Mononuclear cell (primary cell): ENCODE data around the gene ANKRD31. TPM values are rescaled to one million over a fixed set of nuclear protein-coding genes. Genes with fewer than 3 reads are reported as not detected.
"Not testable (repeated sequence)": the region's sequence is repeated elsewhere in the genome, so short reads cannot be mapped to it uniquely, and the experiment has no call there.

Experiments used
- H3K27me3 ChIP-seq: 2 replicates; pipeline ENCODE4 v1.6.0; 2011; ENCODE audit warnings: low read length, control low read depth; ENCODE audit not compliant: insufficient read depth
- H3K4me1 ChIP-seq: 2 replicates; pipeline ENCODE4 v1.5.1; 2011; ENCODE audit warnings: mild to moderate bottlenecking, low read length, control low read depth; ENCODE audit not compliant: insufficient read depth
- H3K4me3 ChIP-seq: 2 replicates; pipeline ENCODE4 v1.5.1; 2011; ENCODE audit warnings: mild to moderate bottlenecking, low read length, moderate library complexity
- H3K9me3 ChIP-seq: 2 replicates; pipeline ENCODE4 v1.5.1; 2011; ENCODE audit warnings: low read depth, mild to moderate bottlenecking, control low read depth, low read length
- total RNA-seq: library from RNA; depleted of rRNA; stranded (reverse); fragments of >200 nt; gene quantifications from one replicate; pipeline ENCODE4 v1.2.3, GENCODE V29; 2012

The ANKRD31 gene
- total RNA-seq, 1 donor = 0.63 TPM

DNA sequence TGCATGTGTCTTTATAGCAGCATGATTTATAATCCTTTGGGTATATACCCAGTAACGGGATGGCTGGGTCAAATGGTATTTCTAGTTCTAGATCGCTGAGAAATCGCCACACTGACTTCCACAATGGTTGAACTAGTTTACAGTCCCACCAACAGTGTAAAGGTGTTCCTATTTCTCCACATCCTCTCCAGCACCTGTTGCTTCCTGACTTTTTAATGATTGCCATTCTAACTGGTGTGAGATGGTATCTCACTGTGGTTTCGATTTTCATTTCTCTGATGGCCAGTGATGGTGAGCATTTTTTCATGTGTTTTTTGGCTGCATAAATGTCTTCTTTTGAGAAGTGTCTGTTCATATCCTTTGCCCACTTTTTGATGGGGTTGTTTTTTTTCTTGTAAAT lies 13.8 kb upstream of the ANKRD31 start:
- not testable (repeated sequence) for H3K9me3 ChIP-seq, H3K4me3 ChIP-seq, H3K4me1 ChIP-seq, H3K27me3 ChIP-seq

DNA sequence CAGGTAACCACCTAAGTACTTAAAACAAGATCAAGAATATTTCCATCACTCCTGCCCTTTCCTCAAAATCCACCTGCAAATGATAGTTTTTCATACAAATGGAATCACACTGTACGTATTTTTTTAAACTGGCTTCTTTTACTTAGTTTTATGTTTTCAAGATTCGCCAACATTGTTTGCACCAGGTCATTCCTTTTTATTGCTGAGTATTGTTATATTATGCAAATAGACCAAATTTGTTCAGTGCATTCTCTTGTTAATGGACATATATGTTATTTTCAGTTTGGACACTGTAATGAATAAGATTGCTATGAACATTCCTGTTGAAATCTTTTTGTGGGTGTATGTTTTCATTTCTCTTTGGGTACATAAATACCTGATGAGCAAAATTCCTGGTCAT lies 8.3 kb upstream of the ANKRD31 start:
- no peak overlapping the region for H3K4me3 ChIP-seq
- no peaks in the 10 kb centered on the region for H3K9me3 ChIP-seq
- no peaks in the 10 kb centered on the region for H3K27me3 ChIP-seq
- no peaks in the 10 kb centered on the region for H3K4me1 ChIP-seq

DNA sequence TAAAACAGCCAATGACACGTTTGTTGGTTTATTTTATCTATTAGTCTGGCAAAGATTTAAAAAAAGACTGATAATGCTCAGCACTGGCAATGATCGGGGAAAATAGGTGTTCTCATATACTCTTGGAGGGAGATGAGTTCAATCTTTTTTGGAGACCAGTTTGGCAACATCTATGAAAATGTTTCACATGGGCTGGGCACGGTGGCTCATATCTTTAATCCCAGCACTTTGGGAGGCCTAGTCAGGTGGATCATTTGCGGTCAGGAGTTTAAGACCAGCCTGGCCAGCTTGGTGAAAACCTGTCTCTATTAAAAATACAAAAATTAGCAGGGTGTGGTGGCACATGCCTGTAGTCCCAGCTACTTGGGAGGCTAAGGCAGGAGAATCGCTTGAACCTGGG lies 6.8 kb upstream of the ANKRD31 start:
- no peaks in the 10 kb centered on the region for H3K27me3 ChIP-seq
- no peak overlapping the region for H3K4me3 ChIP-seq
- H3K4me1 ChIP-seq = no peaks in the 10 kb centered on the region
- no peaks in the 10 kb centered on the region for H3K9me3 ChIP-seq

DNA sequence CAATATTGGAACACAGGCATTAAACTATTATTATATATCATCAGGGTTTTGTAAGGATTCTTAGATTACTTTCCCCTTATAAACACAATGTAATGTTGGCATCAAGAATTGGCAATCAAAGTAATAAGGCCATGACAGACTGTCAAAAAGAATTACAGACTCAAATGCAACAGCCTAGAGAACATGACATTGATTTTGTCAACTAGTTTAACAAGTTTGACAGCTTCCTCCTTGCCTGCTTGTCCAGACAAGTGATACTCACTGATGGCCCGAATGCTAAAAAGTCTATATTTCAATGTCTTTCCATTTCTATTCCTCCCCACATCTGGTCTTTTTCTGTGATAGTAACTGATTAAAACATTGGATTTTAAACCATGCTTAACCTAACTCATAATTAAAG lies 6.4 kb upstream of the ANKRD31 start:
- Histone ChIP-seq H3K4me1 (no peaks in the 10 kb centered on the region), H3K27me3 (no peaks in the 10 kb centered on the region), H3K4me3 (no peak overlapping the region), H3K9me3 (no peaks in the 10 kb centered on the region)

DNA sequence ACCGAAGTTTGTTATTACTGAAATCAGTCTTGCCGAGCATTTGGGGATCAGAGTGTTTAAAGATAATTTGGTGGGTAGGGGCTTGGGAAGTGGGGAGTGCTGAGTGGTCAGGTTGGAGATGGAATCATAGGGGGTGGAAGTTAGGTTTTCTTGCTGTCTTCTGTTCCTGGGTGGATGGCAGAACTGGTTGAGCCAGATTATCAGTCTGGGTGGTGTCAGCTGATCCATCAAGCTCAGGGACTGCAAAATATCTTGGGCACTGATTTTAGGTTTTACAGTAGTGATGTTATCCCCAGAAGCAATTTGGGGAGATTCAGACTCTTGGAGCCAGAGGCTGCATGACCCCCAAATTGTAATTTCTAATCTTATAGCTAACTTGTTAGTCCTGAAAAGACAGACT lies 5.4 kb upstream of the ANKRD31 start:
- Histone ChIP-seq H3K4me1 (peaks cover 2% of the 10 kb centered on the region), H3K9me3 (no peaks in the 10 kb centered on the region), H3K27me3 (no peaks in the 10 kb centered on the region), H3K4me3 (no peak overlapping the region)

DNA sequence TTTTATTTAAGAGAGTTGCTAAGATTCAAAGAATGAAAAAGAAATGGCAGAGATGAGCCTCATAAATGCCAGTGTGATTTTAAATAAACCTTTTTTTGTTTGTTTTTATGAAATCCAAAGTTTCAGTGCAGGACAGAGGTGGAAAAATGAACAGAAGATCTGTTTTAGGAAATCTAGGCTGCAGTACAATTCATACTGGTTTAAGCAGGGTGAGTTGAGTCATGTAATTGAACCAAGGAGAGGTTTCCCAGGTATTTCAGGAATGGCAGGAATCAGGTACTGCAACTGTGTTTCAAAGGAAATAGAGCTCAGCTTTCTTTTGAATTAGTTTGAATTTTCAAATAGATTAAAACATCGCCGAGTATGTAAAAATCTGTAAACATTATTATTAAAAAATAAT lies 3.0 kb upstream of the ANKRD31 start:
- Histone ChIP-seq H3K9me3 (no peaks in the 10 kb centered on the region), H3K27me3 (no peaks in the 10 kb centered on the region), H3K4me1 (peaks cover 11% of the 10 kb centered on the region), H3K4me3 (no peak overlapping the region)

DNA sequence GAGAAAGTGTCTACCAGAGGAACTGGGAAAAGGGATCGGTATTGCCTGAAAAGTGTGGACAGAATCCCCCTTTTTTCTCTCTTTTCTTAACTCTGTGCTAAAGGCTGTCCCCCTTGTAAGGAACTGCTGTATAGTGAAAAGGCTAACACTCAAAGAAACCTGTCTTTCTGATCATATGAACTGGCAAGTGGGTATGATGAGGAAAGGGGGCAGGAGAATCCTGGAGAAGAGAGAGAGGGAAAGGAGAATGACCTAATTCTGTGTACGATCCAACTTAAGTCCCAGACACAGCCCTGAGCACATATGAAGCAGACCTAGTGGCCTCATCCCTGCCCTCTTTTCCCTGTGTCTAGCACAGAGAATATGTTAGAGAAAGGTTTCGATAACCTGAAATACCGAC lies 967 bp downstream of the ANKRD31 start:
- H3K4me1 ChIP-seq = peaks cover 11% of the 10 kb centered on the region
- no peak overlapping the region for H3K4me3 ChIP-seq

DNA sequence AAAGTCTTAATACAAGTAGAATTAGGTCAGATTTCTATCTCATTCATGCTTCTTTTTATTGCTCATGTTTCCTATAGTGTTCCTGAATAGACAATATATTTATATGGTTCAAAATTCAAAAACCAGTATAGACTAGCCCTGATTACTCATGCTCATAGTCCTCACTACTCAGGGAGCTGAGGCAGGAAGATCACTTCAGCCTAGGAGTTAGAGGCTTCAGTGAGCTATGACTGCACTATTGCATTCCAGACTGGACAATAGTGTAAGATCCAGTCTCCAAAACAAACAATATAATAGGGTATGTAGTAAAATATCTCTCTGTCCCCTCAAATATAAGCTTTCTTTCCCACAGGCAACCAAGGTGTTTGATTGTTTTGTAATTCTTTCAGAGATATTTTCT lies 2.4 kb downstream of the ANKRD31 start:
- Histone ChIP-seq H3K4me1 (peaks cover 11% of the 10 kb centered on the region), H3K9me3 (no peaks in the 10 kb centered on the region), H3K4me3 (no peak overlapping the region), H3K27me3 (no peaks in the 10 kb centered on the region)

More for the DNA sequence above, 967 bp downstream of the ANKRD31 start:
- Histone ChIP-seq H3K9me3 (no peaks in the 10 kb centered on the region), H3K27me3 (no peaks in the 10 kb centered on the region)

DNA sequence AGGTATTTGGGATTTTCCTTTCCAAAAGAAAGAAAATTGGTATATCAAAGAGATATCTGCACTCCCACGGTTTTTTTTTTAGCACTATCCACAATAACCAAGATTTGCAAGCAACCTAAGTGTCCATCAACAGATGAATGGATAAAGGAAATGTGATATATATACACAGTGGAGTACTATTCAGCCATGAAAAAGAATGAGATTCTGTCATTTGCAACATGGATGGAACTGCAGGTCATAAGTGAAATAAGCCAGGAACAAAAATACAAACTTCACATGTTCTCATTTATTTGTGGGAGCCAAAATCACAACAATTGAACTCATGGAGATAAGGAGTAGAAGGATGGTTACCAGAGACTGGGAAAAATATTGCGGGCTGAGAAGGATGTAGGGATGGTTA lies 9.8 kb downstream of the ANKRD31 start:
- Histone ChIP-seq H3K4me1 (no peaks in the 10 kb centered on the region), H3K4me3 (no peak overlapping the region), H3K9me3 (no peaks in the 10 kb centered on the region), H3K27me3 (no peaks in the 10 kb centered on the region)

DNA sequence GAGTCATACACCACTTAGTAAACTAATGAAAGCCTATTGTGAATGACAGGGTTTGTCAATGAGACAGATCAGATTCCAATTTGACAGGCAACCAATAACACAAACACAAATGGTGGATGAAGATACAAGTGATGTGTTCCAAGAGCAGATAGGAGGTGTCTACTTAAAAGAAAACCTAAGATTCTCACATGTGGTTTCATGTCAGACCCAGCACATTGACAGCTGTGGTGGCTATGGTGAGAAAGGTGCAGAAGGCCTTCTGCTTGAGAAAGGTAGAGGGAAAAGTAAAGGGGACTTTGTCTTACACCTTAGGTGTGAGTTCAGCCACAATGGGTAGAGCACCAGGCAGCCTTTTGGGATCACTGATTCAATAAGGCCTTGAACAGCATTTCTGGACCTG lies 11.2 kb downstream of the ANKRD31 start:
- Histone ChIP-seq H3K4me3 (no peak overlapping the region), H3K4me1 (no peaks in the 10 kb centered on the region), H3K9me3 (no peaks in the 10 kb centered on the region), H3K27me3 (no peaks in the 10 kb centered on the region)

DNA sequence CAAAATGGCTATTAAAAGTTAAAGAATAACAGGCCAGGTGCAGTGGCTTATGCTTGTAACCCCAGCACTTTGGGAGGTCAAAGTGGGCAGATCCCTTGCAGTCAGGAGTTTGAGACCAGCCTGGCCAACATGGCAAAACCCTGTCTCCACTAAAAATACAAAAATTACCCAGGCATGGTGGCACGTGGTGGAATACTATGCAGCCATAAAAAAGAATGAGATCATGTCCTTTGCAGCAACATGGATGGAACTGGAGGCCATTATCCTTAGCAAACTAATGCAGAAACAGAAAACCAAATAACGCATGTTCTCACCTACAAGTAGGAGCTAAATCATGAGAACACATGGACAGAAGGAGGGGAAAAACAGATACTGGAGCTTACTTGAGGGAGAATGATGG lies 15.9 kb downstream of the ANKRD31 start:
- H3K9me3 ChIP-seq = peaks cover 15% of the 10 kb centered on the region
- not testable (repeated sequence) for H3K4me3 ChIP-seq, H3K4me1 ChIP-seq, H3K27me3 ChIP-seq

DNA sequence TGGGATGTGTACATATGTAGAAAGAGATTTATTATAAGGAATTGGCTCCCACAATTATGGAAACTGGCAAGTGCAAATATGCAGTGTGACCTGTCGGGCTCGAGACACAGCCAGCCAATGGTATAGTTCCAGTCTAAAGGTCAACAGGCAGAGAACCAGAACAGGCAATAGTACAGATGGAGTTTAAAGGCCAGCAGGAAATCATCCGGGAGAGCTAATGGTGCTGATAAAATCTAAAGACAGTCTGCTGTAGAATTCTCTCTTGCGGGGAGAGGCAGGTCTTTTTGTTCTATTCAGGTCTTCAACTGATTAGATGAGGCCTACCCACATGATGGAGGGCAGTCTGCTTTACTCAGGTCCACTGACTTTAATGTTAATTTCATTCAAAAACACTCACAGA lies 21.8 kb downstream of the ANKRD31 start:
- peaks cover 15% of the 10 kb centered on the region for H3K9me3 ChIP-seq
- no peak overlapping the region for H3K4me3 ChIP-seq
- no peaks in the 10 kb centered on the region for H3K27me3 ChIP-seq
- H3K4me1 ChIP-seq = no peaks in the 10 kb centered on the region

DNA sequence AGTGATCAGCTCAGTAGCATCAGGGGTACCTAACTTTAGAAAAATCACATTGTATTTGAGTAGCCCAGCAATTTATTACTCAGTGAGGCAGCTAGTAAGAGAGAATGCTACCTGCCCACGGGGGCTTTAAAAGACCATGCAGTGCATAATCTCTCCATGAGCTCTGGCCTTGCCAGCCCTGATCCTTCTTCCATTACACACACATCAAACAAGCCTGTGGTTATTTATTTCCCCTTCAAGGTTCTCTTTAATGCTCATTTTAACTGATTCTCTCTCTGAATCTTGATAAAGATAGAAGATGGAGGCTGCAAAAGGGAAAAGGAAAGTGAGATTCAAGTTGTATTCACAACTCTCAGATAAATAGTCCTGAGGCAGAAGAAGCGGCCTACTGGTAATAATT lies 22.3 kb downstream of the ANKRD31 start:
- H3K9me3 ChIP-seq = peaks cover 15% of the 10 kb centered on the region
- no peak overlapping the region for H3K4me3 ChIP-seq
- no peaks in the 10 kb centered on the region for H3K27me3 ChIP-seq
- H3K4me1 ChIP-seq = no peaks in the 10 kb centered on the region

DNA sequence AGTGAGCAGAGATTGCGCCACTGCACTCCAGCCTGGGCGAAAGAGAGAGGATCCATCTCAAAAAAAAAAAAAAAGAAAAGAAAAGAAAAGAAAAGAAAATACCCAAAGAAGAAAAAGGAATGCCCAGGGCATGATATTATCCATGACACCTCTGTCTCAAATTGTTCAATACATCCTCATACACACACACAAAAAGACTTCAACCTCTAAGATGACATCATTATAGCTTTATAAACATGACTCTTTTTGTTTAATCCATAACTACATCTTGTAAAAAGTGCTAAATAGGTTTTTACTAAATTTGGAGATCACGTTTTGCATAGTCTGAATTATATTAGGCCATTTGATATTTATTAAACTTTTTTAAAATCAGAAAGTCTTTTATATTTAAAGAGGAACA lies 33.1 kb downstream of the ANKRD31 start:
- Histone ChIP-seq H3K9me3 (no peaks in the 10 kb centered on the region), H3K4me3 (no peak overlapping the region), H3K27me3 (no peaks in the 10 kb centered on the region), H3K4me1 (no peaks in the 10 kb centered on the region)

DNA sequence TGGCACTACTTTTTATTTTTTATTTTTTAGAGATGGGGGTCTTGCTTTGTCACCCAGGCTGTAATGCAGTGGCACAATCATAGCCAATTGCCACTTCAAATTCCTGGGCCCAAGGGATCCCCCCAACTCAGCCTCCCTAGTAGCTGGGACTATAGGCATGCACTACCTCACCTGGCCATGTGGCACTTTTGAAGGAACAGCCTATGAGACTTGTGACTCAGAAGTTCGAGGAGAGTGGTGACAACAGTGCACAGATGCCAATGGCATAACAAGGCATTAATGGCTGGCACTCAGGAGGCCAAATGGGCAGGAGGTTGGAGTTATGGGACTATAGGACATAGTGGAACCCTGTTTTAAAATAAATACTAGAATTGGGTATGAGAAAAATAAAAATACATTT lies 33.7 kb downstream of the ANKRD31 start:
- Histone ChIP-seq H3K27me3 (no peaks in the 10 kb centered on the region), H3K9me3 (no peaks in the 10 kb centered on the region), H3K4me3 (no peak overlapping the region), H3K4me1 (no peaks in the 10 kb centered on the region)

DNA sequence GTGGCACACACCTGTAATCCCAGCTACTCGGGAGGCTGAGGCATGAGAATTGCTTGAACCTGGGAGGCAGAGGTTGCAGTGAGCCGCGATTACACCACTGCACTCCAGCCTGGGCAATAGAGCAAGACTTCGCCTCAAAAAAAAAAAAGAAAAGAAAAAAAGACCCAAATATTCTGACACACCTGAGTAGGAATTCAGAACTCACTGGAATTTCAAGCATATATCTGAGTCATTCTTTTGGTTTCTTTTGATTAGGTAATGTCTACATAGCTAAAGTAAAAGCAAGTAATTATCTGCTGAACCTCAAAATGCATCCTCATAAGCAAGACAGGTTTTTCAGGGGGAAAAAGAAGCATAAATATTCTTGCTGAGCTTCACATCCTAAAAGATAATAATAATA lies 35.9 kb downstream of the ANKRD31 start:
- Histone ChIP-seq H3K4me1 (no peaks in the 10 kb centered on the region), H3K9me3 (no peaks in the 10 kb centered on the region), H3K27me3 (no peaks in the 10 kb centered on the region), H3K4me3 (no peak overlapping the region)

DNA sequence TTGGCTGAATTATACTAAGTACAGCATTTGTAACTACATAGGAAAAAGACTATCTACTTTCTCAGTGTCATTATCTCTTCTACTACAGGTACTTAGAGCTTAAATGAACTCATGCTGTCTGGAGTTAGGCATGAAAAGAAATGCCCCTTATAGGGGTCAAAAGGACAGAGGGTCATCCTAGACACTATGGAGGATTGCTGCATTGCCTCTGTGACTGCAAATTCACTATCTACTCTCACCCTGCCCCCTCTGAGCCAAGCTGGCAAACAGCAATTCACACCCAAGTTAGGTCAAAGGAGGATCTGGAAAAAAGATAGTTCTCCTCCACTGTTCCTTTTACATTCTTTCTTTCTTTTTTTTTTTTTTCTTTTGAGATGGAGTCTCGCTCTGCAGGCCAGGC lies 36.7 kb downstream of the ANKRD31 start:
- H3K9me3 ChIP-seq = no peaks in the 10 kb centered on the region
- no peaks in the 10 kb centered on the region for H3K4me1 ChIP-seq
- H3K27me3 ChIP-seq = no peaks in the 10 kb centered on the region
- H3K4me3 ChIP-seq = no peak overlapping the region
